ENCODE measurements around the gene FGD3. TPM values are rescaled to one million over a fixed set of nuclear protein-coding genes. Genes with fewer than 3 reads are reported as not detected.

Gene FGD3
- total RNA-seq, 2 experiments from 2014 or later: 91.0 to 95.7 TPM

DNA sequence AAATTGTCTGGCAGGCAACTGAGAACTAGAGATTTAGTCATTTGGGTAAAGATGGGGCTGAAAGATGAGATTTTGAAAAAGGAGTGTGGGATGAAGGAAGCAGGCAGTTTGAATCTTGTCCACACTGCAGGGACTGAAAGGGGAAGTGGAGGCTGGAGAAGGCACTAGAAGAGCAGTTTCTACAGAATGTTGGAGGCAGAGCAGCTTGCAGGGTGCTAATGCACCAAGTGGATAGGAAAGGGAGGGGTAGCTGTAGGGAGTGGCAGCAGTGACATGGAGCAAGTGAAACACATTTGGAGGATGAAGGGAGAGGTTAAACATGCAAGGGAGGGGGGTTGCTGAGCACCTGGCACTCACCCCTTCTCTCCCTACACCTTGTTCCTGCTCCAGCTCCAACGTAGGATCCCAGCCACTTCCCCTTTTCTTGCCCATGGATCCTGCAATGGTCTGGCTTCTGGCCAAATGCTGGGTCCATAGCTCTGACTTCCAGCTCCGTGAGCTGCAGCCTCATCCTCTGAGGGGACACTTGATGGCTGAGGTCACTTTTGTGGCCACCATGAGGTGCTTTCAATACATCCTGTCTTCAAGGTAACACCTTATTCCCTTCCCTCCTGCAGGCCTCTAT, 30.0 kb upstream of the FGD3 start:
- Histone ChIP-seq H3K27me3 (ENCODE audit: control insufficient read depth in 1 of 2, insufficient read depth in 2 of 2, low read length in 2 of 2) (no peaks in the 10 kb centered on the region), H3K27ac (ENCODE audit: low read depth in 1 of 2, low read length in 2 of 2) (no peak overlapping the region), H3K4me1 (ENCODE audit: insufficient read depth, low read length) (peaks cover 9% of the 10 kb centered on the region), H3K9me3 (ENCODE audit: control insufficient read depth in 1 of 2, insufficient read depth in 1 of 2, low read length in 2 of 2) (no peaks in the 10 kb centered on the region), H3K4me3 (ENCODE audit: low read length) (no peak overlapping the region), H3K36me3 (ENCODE audit: insufficient read depth, low read length) (no peaks in the 10 kb centered on the region)
- Mint-ChIP-seq H3K9me3 (no peaks in the 10 kb centered on the region), H3K27me3 (no peaks in the 10 kb centered on the region), H3K36me3 (ENCODE audit: low read depth) (no peaks in the 10 kb centered on the region), H3K4me1 (ENCODE audit: low read depth) (peaks cover 38% of the 10 kb centered on the region), H3K27ac (no peak overlapping the region), H3K4me3 (no peak overlapping the region)
- TF ChIP-seq, protein P1, sequence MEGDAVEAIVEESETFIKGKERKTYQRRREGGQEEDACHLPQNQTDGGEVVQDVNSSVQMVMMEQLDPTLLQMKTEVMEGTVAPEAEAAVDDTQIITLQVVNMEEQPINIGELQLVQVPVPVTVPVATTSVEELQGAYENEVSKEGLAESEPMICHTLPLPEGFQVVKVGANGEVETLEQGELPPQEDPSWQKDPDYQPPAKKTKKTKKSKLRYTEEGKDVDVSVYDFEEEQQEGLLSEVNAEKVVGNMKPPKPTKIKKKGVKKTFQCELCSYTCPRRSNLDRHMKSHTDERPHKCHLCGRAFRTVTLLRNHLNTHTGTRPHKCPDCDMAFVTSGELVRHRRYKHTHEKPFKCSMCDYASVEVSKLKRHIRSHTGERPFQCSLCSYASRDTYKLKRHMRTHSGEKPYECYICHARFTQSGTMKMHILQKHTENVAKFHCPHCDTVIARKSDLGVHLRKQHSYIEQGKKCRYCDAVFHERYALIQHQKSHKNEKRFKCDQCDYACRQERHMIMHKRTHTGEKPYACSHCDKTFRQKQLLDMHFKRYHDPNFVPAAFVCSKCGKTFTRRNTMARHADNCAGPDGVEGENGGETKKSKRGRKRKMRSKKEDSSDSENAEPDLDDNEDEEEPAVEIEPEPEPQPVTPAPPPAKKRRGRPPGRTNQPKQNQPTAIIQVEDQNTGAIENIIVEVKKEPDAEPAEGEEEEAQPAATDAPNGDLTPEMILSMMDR (IDR thresholded peaks at IDR 0.05): no peak
- ATAC-seq (ENCODE audit: poor library complexity) (no peak), DNase-seq (no peak)
- POLR2A ChIA-PET: no interaction called here
- intact Hi-C loops (cut with DNase I, micrococcal nuclease): no loop called here
- CTCF ChIA-PET: no interaction called here

- no peaks in the 10 kb centered on the region for H3K36me3 Mint-ChIP-seq (ENCODE audit: low read depth)
- ChIA-PET CTCF (no interaction called here), POLR2A (interaction anchor here (0.6 to 1.3 kb wide), 4 partner anchors 9 to 581 kb away, joined by 3 to 5 read pairs (median 4); no protein-coding TSS in a partner anchor)
- peaks cover 35% of the 10 kb centered on the region for H3K4me1 Mint-ChIP-seq (ENCODE audit: low read depth)
- H3K9me3 Mint-ChIP-seq: no peaks in the 10 kb centered on the region
- H3K4me3 ChIP-seq (ENCODE audit: low read length): no peak overlapping the region
- H3K27ac ChIP-seq (ENCODE audit: low read depth in 1 of 2, low read length in 2 of 2): no peak overlapping the region
- no peaks in the 10 kb centered on the region for H3K36me3 ChIP-seq (ENCODE audit: insufficient read depth, low read length)
- H3K9me3 ChIP-seq (ENCODE audit: control insufficient read depth in 1 of 2, insufficient read depth in 1 of 2, low read length in 2 of 2): no peaks in the 10 kb centered on the region
- no peaks in the 10 kb centered on the region for H3K27me3 Mint-ChIP-seq
- intact Hi-C loops (cut with DNase I, micrococcal nuclease): no loop called here
- H3K27me3 ChIP-seq (ENCODE audit: control insufficient read depth in 1 of 2, insufficient read depth in 2 of 2, low read length in 2 of 2): no peaks in the 10 kb centered on the region
- H3K4me3 Mint-ChIP-seq: no peak overlapping the region
- TF ChIP-seq, protein P1 (IDR thresholded peaks at IDR 0.05): no peak
- DNase-seq (no peak), ATAC-seq (ENCODE audit: poor library complexity) (no peak)
- H3K4me1 ChIP-seq (ENCODE audit: insufficient read depth, low read length): peaks cover 9% of the 10 kb centered on the region
- H3K27ac Mint-ChIP-seq: no peak overlapping the region
Observed at GRCh38 chr9:92920437-92920836, 26.9 kb upstream of the FGD3 start.

DNA sequence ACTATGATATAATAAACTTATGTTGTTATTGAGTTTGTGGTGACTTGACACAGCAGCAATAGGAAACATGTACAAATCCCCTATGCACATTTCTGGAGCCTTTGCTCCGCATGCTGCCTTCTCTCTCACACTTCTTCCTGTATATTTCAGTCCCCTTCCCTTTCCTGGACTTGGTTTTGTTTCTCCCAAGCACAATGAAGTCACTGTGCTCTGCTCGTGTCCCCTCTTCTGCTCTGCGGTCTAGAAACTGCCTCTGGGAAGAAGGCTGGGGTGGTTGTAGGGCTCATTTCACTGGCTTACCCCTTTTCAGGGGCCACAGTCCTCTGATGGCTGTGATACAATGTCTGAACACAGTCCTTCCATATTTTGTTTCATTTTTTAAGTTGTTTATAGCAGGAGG, 15.7 kb upstream of the FGD3 start:
- no peak overlapping the region for H3K4me3 ChIP-seq (ENCODE audit: low read length)
- TF ChIP-seq, protein P1 (IDR thresholded peaks at IDR 0.05): no peak
- CTCF ChIA-PET: no interaction called here
- intact Hi-C loops (cut with DNase I, micrococcal nuclease): loop anchor here in 1 of 2 experiments (5.0 kb wide), 1 partner anchor 39 kb away; no protein-coding TSS in a partner anchor
- no peaks in the 10 kb centered on the region for H3K36me3 ChIP-seq (ENCODE audit: insufficient read depth, low read length)
- Mint-ChIP-seq H3K36me3 (ENCODE audit: low read depth) (no peaks in the 10 kb centered on the region), H3K27ac (no peak overlapping the region), H3K4me3 (no peak overlapping the region), H3K27me3 (no peaks in the 10 kb centered on the region), H3K4me1 (ENCODE audit: low read depth) (no peaks in the 10 kb centered on the region), H3K9me3 (no peaks in the 10 kb centered on the region)
- POLR2A ChIA-PET: interaction anchor here (2.0 kb wide), 1 partner anchor 11 kb away, joined by 5 read pairs; no protein-coding TSS in a partner anchor
- no peaks in the 10 kb centered on the region for H3K27me3 ChIP-seq (ENCODE audit: control insufficient read depth in 1 of 2, insufficient read depth in 2 of 2, low read length in 2 of 2)
- no peak overlapping the region for H3K27ac ChIP-seq (ENCODE audit: low read depth in 1 of 2, low read length in 2 of 2)
- no peaks in the 10 kb centered on the region for H3K9me3 ChIP-seq (ENCODE audit: control insufficient read depth in 1 of 2, insufficient read depth in 1 of 2, low read length in 2 of 2)
- ATAC-seq (ENCODE audit: poor library complexity) (no peak), DNase-seq (no peak)
- no peaks in the 10 kb centered on the region for H3K4me1 ChIP-seq (ENCODE audit: insufficient read depth, low read length)
